GM21529 (cell line): ENCODE data around the gene MGST2.
"Not testable (repeated sequence)": the region's sequence is repeated elsewhere in the genome, so short reads cannot be mapped to it uniquely, and the experiment has no call there.

Source experiments
- ATAC-seq: cut with Tn5 transposase; IDR thresholded peaks from one replicate; pipeline ENCODE4 v1.9.1; 2021; ENCODE audit not compliant: unreplicated experiment

Gene MGST2

DNA sequence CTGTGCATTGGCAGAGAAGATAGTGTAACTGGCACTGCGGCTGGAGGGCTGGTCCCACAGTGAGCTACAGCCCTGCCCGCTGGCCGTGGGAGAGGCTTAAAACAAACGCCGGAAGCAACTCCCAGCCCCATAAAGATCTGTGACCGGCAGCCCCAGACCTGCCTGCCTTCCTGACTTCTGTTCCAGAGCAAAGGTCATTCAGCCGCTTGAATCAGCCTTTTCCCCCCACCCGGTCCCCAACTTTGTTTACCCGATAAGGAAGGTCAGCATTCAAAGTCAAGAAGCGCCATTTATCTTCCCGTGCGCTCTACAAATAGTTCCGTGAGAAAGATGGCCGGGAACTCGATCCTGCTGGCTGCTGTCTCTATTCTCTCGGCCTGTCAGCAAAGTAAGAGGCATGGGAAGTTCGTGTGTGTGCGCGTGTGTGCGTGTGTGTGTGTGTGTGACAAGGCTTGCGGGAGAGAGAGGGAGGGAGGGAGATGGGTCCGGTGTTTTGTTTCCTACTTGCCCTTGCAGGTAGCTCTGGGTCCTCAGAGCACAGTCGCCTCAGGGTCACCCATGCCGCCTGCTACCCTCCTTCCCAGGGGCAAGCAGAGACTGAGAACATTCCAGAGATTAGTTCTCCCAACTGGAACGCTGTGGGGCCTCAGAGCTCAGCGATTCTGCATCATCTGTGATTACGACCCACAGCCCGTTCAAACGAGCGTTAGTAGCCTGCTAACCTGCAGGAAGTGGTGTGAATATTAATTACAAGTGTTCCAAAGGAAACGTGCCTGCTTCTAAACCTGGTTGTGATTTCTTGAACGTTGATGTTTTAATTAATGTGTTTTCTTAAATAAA, at the start of gene MGST2:
TSS of gene MGST2 (plus strand) at position 130 of the 840 bp plus-strand sequence. CDS start at position 331, 201 bp downstream.
- peak; percentile 84 for ATAC-seq

DNA sequence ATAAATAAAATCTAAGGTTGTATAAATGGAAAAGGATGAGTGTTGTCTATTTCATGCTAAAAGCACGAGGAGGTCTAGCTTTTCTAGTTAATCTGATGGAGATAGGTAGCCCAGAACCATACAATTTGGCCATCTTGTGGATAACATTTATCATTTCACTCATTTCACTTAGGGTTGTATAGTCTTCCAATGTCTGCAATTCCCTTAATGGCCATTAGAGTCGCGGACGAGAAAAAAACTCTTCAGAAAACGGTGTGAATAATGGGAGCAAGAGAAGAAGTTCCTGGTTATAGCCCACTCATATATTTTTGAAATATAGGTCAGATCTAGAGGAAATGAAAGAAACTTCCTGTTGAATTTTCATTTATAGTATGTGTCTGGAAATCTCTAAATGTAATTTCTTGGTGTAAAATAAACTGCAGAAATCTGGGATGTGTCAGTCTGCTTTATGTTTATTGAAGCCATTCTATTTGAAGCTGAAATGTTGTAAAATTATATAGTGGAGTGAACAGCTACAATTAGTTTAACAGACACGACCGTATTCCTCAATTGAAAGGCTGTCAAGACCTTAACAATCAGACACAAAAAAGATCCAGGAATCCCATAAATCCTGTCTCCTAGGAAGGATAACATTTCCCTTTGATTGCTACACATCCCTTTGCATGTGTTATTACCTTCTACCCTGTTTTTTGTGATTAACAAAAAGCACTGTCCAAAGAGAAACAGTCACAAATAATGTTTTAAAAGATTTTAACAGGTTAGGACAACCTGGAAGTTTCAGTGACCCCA, 47.7 kb upstream of the MGST2 start:
- ATAC-seq: no peak

DNA sequence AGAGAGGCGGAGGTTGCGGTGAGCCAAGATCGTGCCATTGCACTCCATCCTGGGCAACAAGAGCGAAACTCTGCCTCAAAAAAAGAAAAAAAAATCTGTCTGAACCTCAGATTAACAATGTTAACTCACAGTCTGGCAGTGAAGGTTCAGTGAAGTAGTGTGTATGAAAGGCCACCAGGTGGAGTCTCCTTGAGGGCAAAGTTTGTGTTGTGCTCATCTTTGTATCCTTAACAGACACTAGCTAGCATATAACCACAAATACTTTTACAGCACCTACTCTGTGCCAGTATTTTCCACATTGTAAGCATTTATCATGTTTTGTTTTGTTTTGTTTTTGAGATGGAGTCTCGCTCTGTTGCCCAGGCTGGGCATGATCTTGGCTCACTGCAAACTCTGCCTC, 46.0 kb upstream of the MGST2 start:
- ATAC-seq: peak; percentile 70

DNA sequence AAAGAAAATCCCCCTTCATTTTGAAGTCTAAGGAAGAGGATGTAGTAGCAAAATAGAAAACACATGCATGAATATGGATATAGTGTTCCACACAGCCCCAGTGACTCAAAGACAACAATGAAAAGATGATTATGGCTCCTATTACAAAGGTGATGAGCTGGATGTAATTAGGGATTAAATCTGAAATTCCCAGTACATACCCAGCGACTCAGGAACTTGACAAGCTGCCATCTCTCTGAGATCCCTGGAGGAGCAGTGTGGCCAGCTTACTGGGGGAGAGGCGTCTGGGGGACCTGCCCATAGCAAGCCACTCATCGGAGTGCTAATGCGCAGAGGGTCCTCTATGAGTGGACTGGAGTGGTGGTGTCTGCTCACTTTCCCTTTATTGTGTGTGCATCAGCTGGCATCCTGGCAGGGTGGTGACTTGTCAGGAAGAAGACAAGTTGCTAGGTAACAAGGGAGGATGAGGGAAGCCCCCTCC, 42.7 kb upstream of the MGST2 start:
- ATAC-seq: no peak

DNA sequence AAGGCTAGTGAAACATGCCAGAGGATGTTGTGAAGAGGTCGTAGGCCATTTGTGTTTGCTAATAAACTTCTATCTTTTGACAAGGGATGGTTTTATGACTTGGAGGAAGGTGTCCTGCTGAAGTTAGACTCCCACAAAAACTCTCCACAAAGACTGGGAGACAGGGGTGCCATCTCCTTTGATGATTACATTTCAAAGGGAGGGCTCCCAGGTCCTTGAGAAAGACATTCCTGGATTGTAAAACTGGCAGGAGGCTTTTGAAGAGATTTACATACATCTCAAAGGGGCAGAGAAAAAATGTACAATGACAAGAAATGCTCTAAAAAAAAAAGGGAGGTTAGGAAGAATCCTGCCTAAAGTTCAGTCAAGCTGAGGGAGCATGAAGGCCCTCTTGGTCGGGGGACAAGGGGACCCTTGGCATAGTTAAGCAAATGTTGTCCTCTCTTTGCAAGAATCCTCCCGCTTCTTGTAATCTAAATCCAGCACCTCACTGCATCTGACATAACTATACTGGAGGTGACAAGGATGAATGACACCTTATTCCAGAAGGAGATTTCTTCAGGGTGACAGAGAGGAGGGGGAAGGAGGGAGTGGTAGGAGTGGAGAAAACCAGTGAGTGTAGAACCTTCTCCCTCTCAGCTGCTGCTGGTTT, 41.1 kb upstream of the MGST2 start:
- no peak for ATAC-seq

DNA sequence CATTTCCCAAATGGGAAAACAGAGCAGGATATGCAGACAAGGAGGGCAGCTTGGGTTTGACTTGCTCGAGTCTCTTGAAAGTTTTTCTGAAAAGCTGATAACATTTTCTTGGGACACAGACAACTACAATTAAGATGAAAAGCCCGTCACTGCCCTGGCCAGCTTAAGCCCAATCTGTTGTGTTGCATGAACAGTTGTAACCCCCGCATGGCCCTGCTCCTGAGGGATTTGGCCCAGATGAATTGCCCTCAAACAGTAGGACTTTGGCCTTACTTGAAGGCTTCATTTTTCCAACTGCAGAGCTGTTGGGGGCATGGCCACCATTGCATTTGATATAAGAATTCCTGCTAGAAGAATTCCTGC, 40.5 kb upstream of the MGST2 start:
- ATAC-seq: no peak

DNA sequence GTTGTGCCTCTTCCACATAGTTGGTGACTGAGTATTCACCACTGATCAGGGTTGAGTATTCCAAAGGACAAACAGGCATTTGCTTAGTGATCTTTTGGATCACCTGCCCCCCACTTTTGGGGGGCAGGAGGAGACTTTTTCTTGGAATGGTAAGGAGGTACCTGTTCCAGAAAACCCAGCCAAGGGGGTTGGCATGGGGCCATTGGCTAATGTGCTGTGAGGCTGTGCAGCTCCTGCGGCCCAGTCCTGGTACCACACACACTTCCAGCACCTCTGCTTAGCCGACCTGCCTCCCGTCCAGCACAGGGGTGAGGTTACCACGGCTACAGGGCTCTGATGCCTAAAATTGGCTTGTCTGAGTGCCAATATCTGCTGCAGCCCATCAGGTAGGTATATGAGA, 40.1 kb upstream of the MGST2 start:
- ATAC-seq: no peak

DNA sequence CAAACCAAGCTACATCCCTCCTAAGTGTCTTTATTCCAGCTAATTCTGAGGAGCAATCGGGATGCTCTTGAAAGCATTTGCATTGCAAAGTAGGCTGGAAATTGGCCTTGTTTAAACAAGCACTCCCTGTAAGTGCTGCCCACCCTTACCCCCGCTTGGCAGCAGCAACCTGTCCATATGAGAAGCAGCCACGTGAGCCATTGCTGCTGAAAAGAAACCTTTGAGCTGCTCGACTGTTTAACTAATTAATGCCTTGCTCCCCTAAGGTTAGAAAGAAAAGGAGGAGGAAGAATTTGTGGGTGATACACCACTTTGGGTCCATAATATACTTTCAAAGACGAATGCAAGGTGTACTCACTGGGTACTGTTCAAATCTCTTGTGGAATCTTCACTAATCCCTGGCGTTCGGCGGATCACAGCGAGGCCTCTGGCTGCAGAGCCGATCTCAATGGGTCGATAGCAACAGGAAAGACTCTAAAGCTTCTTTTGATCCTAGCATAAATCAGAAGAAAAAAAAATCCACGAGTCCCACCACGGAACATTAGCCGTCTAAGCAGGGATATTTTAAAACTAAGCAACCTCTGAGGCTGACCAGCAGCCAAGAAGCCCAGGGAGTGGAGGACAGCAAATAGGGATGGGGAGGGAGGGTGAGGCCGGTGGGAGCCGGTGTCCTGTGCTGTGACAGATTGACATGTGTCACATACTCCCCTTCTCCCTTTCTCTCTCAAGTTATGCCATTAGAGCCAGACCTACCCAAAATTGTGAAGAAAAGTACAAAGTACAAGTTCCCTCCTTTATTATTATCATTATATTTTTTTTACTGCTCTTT, 37.2 kb upstream of the MGST2 start:
- no peak for ATAC-seq

DNA sequence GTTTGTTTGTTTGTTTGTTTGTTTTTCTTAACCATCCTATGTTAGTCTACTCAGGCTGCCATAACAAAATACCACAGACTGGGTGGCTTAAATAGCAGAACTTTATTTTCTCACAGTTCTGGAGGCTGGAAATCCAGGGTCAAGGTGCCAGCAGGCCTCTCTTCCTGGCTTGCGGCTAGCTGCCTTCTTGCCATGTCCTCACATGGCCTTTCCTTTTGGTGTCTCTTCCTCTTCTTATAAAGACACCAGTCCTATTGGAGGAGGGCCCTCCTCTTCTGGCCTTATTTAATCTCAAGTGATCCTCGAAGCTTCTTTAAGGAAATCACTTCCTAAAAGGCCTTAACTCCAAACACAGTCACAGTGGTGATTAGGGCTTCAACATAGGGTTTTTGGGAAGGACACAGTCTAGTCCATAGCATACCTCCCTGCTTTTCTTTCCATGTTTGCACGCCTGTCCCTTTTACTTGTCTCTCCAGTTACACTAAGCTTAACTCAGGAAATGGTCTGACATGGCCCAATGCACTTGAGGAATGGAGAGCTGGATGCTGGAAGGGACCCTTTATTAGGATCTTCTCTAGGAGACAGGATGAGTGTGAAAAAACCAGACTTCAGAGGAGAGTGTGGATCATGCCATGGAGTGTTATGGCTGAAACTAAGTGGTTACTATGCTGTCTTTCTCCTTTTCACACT, 36.0 kb upstream of the MGST2 start:
- ATAC-seq: no peak

DNA sequence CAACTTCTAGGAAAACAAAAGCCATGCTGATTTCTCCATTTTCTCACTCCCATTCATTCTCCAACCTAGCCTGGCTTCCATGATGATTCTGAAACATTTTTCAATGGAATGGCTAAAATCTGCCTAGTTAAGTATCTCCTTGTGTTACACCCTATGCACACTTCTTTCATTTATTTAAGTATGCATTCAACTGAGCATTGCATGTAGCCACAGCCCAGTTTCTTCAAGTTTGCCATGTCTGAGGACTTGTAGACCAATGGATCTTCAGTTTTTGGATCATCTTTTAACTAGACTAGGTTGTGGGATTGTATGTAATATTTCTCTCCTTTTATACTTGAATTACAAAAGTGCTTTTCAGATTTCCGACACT, 35.5 kb upstream of the MGST2 start:
- ATAC-seq: no peak

DNA sequence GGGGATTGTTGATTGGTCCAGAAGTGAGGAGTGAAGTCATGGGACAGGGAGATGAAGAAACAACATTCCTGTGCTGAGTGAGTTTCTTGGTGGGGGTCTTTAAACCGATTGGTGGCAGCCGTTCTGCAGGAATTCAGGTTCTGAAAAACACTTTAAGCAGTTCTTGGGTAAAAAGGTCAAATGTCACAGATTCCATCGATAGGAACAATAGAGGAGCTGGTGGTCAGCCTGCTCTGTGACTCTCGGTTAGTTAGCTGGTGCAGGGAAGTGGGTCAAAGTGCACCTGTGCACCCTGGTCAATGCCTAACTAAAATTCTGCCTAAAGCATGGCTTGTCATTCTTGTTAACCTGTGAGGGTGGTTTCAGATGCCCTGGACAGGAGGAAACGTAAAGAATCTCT, 34.6 kb upstream of the MGST2 start:
- no peak for ATAC-seq

DNA sequence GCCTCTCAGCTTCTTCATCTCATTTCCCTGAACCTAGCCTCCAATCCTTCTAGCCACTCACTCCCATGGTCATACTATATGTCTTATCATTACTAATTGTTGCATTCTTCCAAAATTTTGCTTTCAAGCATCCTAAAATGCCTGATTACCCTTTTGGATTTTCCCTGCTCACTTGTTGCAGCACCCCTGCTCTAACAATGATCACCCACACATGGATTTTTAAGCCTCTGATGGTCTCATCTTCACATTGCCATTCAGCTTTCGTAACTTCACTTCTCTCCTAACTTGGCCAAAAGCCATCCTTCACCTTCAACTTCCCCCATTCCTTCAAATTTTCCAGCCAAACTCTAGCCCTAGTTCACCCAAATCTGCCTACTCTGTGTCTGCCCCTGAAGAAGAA, 33.8 kb upstream of the MGST2 start:
- no peak for ATAC-seq

DNA sequence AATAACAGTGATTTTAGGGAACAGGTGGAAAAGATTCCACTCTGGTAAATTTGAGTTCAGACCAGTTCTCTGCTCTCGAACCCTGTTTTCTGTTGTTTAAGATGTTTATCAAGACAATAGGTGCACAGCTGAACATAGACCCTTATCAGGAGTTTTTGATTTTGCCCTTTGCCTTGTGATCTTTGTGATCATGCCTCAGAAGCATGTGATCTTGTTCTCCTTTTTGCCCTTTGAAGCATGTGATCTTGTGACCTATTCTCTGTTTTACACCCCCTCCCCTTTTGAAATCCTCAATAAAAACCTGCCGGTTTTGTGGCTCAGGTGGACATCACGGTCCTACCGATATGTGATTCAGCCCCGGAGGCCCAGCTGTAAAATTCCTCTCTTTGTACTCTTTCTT, 32.9 kb upstream of the MGST2 start:
- not testable (repeated sequence) for ATAC-seq

DNA sequence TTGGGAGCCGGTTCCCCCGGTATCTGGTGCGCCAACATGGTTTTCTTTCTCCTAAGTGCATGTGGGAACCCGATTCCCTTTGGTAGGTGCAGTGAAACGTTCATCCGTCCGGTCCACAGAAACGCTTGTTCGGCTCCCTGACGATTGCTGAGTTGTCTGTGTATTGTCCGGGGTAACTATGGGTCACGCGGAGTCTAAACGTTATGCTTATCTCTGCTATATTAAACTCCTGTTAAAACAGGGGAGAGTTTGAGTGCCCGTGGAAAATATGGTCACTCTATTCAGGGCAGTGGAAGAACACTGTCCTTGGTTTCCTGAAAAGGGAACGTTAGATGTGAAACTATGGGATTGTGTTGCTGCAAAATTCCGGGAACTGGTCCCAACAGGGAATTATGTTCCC, 32.4 kb upstream of the MGST2 start:
- ATAC-seq: no peak

DNA sequence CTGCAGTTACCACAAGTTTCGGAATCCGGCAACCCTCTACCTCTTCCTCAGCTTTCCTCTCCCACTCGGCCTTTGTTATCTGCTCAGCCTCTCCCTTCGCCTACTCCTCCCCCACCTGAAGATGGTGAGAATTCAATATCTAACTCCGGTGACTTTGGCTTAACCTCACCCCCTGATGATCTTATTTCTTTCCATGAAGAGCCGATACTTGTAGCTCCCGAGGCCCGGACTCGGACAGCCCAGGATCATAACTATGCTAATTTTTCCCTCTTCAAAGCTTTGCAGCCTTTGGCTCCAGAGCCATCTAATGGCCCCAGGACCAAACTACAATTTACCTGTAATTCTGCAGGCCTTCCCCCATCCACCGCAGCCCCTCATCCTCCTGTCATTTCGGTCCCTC, 32.0 kb upstream of the MGST2 start:
- ATAC-seq: no peak

DNA sequence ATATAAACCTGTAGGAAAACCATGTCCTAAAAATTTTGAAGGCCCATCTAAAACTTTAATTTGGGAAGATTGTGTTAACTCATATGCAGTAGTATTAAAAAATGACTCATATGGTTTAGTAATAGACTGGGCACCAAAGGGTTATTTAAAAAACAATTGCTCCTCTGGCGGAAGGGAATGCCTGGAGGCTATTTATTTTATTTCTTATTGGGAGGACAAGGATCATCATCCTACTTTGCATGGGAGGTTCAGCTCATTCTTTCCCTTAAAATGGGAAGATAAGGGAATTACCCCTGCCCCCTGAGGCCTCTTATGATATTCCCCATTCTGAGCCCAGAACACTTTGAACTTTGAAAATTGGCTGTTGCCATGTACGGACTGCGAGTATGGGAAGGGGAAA, 29.7 kb upstream of the MGST2 start:
- no peak for ATAC-seq

DNA sequence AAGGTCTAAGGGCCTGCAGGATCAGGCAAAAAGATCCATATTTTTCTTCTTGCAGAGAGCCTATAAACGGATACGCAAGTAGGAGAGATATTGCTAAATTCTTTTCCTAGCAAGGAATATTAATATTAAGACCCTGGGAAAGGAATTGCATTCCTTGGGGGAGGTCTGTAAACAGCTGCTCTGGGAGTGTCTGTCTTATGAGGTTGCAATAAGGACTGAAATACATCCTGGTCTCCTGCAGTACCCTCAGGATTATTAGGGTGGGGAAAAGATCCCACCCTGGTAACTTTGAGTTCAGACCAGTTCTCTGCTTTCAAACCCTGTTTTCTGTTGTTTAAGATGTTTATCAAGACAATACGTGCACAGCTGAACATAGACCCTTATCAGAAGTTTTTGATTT, 27.3 kb upstream of the MGST2 start:
- not testable (repeated sequence) for ATAC-seq

DNA sequence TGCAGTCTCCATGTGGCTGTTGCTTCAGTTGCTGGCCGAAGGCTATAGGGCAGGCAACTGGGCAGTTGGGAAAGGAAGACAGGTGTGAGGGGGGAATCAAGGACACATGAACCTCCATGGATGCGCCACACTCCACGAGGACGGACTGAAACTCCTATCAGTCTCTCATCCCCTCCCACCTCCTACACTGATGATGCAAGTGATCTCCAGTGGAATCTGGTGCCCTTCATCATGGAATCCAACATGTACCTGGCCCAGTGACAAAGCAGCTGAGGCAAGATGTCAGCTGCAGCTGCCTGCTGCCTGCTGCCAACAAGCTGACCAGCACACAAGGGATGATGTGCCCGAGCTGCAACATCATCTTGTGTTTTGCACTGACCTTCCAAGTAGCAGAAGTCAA, 26.0 kb upstream of the MGST2 start:
- ATAC-seq: no peak

DNA sequence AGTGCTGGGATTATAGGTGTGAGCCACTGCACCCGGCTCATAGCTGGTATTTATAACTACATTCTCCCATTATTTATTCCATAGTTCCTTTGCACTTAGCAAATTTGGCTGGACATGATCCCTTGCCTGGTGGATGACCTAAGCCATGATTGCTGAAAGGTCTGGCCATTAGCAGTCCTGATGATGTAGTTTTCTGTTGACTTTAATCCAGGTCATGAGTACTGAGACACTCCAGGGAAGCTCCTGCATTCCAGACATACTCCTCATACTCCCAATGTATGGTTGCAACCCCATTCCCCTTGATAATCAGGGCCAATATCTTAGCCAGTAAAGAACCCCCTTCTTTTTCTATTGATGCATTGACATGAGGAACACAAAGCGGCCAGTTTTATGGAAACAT, 24.4 kb upstream of the MGST2 start:
- no peak for ATAC-seq

DNA sequence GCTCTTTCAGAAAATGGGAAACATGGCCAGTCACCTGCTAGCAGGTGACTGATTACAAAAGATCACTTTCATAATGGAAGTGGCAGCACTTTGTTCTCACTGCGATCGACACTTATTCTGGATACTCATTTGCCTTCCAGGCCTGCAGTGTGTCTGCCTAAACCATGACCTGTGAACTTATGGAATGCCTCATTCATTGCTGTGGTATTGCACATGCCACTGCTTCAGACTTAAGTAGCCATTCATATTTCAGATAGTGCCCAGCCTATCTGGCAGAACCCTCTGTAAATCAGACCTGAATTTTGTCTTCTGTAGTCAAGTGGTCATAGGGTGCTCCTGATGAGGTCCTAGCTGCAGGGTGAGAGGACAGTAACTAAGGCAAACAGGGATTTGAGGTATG, 23.3 kb upstream of the MGST2 start:
- ATAC-seq: no peak
